Tibial nerve (tissue), 4 donors: ENCODE measurements around the gene PTGER3.

Source experiments
- EP300 ChIP-seq, 2 donors: sonication (generic); formaldehyde crosslinking; IDR thresholded peaks; one replicate each; pipeline ENCODE4 v1.6.1; 2017; ENCODE audit warnings: antibody characterized with exemption in 2 of 2, mild to moderate bottlenecking in 1 of 2
- POLR2A ChIP-seq, 2 donors: fragments of 450-650 bp; IDR thresholded peaks; one replicate each; pipeline ENCODE4 v1.6.1; 2017; ENCODE audit warnings: antibody characterized with exemption in 2 of 2, mild to moderate bottlenecking in 2 of 2, moderate library complexity in 2 of 2
- TF ChIP-seq, protein P1 (sequence below), 5 experiments: fragments of 200-600 bp in 3 of 5; fragments of 450-650 bp in 2 of 5; sonication (generic) in 3 of 5; IDR thresholded peaks; one replicate each; pipeline ENCODE4 v1.5.1; 2016 to 2019; ENCODE audit warnings: antibody characterized with exemption in 5 of 5, mild to moderate bottlenecking in 3 of 5, moderate library complexity in 2 of 5

DNA sequence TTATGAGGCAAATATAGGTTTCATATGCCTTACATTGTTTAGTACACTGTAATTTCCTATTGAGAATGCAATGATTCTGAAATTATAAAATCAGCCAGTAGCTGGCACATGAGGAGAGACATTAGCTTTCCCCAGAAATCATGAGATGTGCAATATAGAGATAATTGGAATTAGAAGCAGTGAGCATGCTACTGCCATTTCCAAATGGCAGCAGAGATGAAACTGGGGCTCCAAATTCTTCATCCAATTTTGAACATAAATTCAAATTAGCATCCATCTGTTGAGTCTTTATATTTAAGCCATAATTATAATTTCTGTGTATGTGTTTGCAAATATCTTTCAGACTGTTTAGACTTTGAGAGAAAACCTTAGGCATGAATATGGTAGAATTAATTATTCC lies 28.8 kb downstream of the PTGER3 start:
- TF ChIP-seq, protein P1, sequence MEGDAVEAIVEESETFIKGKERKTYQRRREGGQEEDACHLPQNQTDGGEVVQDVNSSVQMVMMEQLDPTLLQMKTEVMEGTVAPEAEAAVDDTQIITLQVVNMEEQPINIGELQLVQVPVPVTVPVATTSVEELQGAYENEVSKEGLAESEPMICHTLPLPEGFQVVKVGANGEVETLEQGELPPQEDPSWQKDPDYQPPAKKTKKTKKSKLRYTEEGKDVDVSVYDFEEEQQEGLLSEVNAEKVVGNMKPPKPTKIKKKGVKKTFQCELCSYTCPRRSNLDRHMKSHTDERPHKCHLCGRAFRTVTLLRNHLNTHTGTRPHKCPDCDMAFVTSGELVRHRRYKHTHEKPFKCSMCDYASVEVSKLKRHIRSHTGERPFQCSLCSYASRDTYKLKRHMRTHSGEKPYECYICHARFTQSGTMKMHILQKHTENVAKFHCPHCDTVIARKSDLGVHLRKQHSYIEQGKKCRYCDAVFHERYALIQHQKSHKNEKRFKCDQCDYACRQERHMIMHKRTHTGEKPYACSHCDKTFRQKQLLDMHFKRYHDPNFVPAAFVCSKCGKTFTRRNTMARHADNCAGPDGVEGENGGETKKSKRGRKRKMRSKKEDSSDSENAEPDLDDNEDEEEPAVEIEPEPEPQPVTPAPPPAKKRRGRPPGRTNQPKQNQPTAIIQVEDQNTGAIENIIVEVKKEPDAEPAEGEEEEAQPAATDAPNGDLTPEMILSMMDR (IDR thresholded peaks at IDR 0.05): no peak
- TF ChIP-seq POLR2A (IDR thresholded peaks at IDR 0.05): no peak
- TF ChIP-seq EP300 (IDR thresholded peaks at IDR 0.05): no peak
